ENCODE results near the gene PLXNA1.

Gene PLXNA1

GRCh38 chr3:126991366-126992200, 8.7 kb downstream of the PLXNA1 start:
- FAIRE-seq, result no peak
- no peak for TF ChIP-seq POLR2A (IDR thresholded peaks at IDR 0.05; ENCODE audit: low read depth, low read length)
- no peak for DNase-seq (ENCODE audit: insufficient read length, low spot score)

- DNase-seq (ENCODE audit: insufficient read length, low spot score), result no peak
- FAIRE-seq, result no peak
- no peak for TF ChIP-seq POLR2A (IDR thresholded peaks at IDR 0.05; ENCODE audit: low read depth, low read length)
Measured at GRCh38 chr3:126992216-126992615, 9.3 kb downstream of the PLXNA1 start.

- DNase-seq (ENCODE audit: insufficient read length, low spot score), result no peak
- no peak for TF ChIP-seq POLR2A (IDR thresholded peaks at IDR 0.05; ENCODE audit: low read depth, low read length)
- FAIRE-seq, result no peak
Measured at GRCh38 chr3:126992776-126993175, 9.9 kb downstream of the PLXNA1 start.

- DNase-seq (ENCODE audit: insufficient read length, low spot score), result no peak
- no peak for FAIRE-seq
- no peak for TF ChIP-seq POLR2A (IDR thresholded peaks at IDR 0.05; ENCODE audit: low read depth, low read length)
Measured at GRCh38 chr3:126993436-126993835, 10.5 kb downstream of the PLXNA1 start.

- TF ChIP-seq POLR2A (IDR thresholded peaks at IDR 0.05; ENCODE audit: low read depth, low read length), result no peak
- no peak for FAIRE-seq
- no peak for DNase-seq (ENCODE audit: insufficient read length, low spot score)
Measured at GRCh38 chr3:126994661-126995245, 11.8 kb downstream of the PLXNA1 start.

GRCh38 chr3:126995254-126995780, 12.4 kb downstream of the PLXNA1 start:
- DNase-seq (ENCODE audit: insufficient read length, low spot score), result no peak
- TF ChIP-seq POLR2A (IDR thresholded peaks at IDR 0.05; ENCODE audit: low read depth, low read length), result no peak
- no peak for FAIRE-seq

GRCh38 chr3:126995926-126996512, 13.1 kb downstream of the PLXNA1 start:
- no peak for TF ChIP-seq POLR2A (IDR thresholded peaks at IDR 0.05; ENCODE audit: low read depth, low read length)
- FAIRE-seq (no peak), DNase-seq (ENCODE audit: insufficient read length, low spot score) (no peak)

GRCh38 chr3:126996905-126997304, 14.0 kb downstream of the PLXNA1 start:
- FAIRE-seq (no peak), DNase-seq (ENCODE audit: insufficient read length, low spot score) (no peak)

GRCh38 chr3:126997455-126998038, 14.6 kb downstream of the PLXNA1 start:
- DNase-seq (ENCODE audit: insufficient read length, low spot score) (no peak), FAIRE-seq (no peak)
- TF ChIP-seq POLR2A (IDR thresholded peaks at IDR 0.05; ENCODE audit: low read depth, low read length), result no peak

More at GRCh38 chr3:126996905-126997304, 14.0 kb downstream of the PLXNA1 start:
- TF ChIP-seq POLR2A (IDR thresholded peaks at IDR 0.05; ENCODE audit: low read depth, low read length), result no peak

GRCh38 chr3:126998320-126998719, 15.4 kb downstream of the PLXNA1 start:
- DNase-seq (ENCODE audit: insufficient read length, low spot score) (no peak), FAIRE-seq (no peak)

GRCh38 chr3:126998728-126999127, 15.8 kb downstream of the PLXNA1 start:
- no peak for TF ChIP-seq POLR2A (IDR thresholded peaks at IDR 0.05; ENCODE audit: low read depth, low read length)
- FAIRE-seq (no peak), DNase-seq (ENCODE audit: insufficient read length, low spot score) (no peak)

More at GRCh38 chr3:126998320-126998719, 15.4 kb downstream of the PLXNA1 start:
- TF ChIP-seq POLR2A (IDR thresholded peaks at IDR 0.05; ENCODE audit: low read depth, low read length), result no peak

- no peak for TF ChIP-seq POLR2A (IDR thresholded peaks at IDR 0.05; ENCODE audit: low read depth, low read length)
- FAIRE-seq (no peak), DNase-seq (ENCODE audit: insufficient read length, low spot score) (no peak)
Measured at GRCh38 chr3:126999383-126999782, 16.5 kb downstream of the PLXNA1 start.

GRCh38 chr3:127000119-127000518, 17.2 kb downstream of the PLXNA1 start:
- no peak for FAIRE-seq
- TF ChIP-seq POLR2A (IDR thresholded peaks at IDR 0.05; ENCODE audit: low read depth, low read length), result no peak
- no peak for DNase-seq (ENCODE audit: insufficient read length, low spot score)

- no peak for FAIRE-seq
- no peak for DNase-seq (ENCODE audit: insufficient read length, low spot score)
- no peak for TF ChIP-seq POLR2A (IDR thresholded peaks at IDR 0.05; ENCODE audit: low read depth, low read length)
Measured at GRCh38 chr3:127000761-127001160, 17.8 kb downstream of the PLXNA1 start.

Data from H54 (cell line).